ENCODE measurements around the gene MUC5AC. TPM values are rescaled to one million over a fixed set of nuclear protein-coding genes. Genes with fewer than 3 reads are reported as not detected.

The MUC5AC gene
- polyA plus RNA-seq, 1 experiment, result not detected

DNA sequence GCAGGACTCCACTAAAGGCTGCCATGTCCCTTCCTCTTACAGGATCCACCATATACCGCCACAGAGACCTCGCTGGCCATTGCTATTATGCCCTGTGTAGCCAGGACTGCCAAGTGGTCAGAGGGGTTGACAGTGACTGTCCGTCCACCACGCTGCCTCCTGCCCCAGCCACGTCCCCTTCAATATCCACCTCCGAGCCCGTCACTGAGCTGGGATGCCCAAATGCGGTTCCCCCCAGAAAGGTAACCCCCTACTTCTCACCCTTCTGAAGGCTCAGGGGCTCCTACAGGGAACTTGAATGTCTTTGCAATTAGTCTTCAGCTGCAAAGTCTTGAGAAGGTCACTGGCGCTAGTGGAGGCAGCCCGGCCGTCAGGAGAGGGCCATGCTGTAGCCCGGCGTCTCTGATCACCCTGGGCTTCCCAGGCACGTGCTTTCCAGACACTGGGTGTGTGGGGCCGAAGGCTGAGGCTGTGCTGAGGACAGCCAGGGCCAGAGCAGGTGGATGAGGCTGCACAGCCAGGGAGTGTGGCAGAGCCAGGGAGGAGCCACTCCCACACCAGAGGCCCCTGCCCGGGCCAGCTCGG lies 35.1 kb downstream of the MUC5AC start:
- TF ChIP-seq, protein P1, sequence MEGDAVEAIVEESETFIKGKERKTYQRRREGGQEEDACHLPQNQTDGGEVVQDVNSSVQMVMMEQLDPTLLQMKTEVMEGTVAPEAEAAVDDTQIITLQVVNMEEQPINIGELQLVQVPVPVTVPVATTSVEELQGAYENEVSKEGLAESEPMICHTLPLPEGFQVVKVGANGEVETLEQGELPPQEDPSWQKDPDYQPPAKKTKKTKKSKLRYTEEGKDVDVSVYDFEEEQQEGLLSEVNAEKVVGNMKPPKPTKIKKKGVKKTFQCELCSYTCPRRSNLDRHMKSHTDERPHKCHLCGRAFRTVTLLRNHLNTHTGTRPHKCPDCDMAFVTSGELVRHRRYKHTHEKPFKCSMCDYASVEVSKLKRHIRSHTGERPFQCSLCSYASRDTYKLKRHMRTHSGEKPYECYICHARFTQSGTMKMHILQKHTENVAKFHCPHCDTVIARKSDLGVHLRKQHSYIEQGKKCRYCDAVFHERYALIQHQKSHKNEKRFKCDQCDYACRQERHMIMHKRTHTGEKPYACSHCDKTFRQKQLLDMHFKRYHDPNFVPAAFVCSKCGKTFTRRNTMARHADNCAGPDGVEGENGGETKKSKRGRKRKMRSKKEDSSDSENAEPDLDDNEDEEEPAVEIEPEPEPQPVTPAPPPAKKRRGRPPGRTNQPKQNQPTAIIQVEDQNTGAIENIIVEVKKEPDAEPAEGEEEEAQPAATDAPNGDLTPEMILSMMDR (IDR thresholded peaks at IDR 0.05; ENCODE audit: insufficient read depth, low read depth, low read length), result no peak
- ChIA-PET CTCF (no interaction called here), POLR2A (no interaction called here)
- no peaks in the 10 kb centered on the region for H3K36me3 ChIP-seq (ENCODE audit: control insufficient read depth, insufficient read depth, low read length)
- H3K4me3 ChIP-seq (ENCODE audit: low read depth, low read length), result no peak overlapping the region
- H3K27me3 ChIP-seq (ENCODE audit: control insufficient read depth, insufficient read depth, low read length), result no peaks in the 10 kb centered on the region
- DNase-seq (ENCODE audit: low read depth), result no peak

DNA sequence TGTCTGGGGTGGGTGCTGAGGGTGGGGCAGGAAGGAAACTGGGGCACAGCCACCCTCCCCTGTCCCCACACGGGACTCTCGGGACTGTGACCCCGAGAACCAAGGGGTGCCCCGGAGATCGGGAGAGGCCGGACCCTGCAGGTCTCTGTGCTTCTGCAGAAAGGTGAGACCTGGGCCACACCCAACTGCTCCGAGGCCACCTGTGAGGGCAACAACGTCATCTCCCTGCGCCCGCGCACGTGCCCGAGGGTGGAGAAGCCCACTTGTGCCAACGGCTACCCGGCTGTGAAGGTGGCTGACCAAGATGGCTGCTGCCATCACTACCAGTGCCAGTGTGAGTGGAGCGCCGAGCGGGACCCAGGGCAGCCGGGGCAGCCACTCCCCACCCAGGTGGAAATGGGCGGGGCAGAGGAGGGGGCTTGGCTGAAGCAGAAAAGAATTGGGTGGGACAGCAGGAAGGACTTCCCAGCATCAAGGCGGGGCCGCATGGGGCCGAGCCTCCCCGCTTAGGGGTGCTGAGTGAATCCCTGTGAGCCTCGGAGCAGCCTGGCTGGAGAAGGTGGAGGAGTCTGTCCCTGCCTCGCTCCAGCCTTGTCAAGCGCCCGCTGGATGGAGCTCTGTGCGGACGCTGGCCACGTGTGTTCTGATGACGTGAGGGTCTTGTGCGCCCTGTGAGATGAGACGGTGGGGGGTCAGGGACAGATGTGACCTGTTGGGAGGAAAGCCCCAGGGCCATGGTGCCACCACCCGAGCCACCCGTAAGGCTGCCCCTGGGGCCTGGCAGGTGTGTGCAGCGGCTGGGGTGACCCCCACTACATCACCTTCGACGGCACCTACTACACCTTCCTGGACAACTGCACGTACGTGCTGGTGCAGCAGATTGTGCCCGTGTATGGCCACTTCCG lies 35.8 kb downstream of the MUC5AC start:
- Histone ChIP-seq H3K27me3 (ENCODE audit: control insufficient read depth, insufficient read depth, low read length) (no peaks in the 10 kb centered on the region), H3K4me3 (ENCODE audit: low read depth, low read length) (no peak overlapping the region), H3K36me3 (ENCODE audit: control insufficient read depth, insufficient read depth, low read length) (no peaks in the 10 kb centered on the region)
- ChIA-PET POLR2A (no interaction called here), CTCF (no interaction called here)
- TF ChIP-seq, protein P1 (IDR thresholded peaks at IDR 0.05; ENCODE audit: insufficient read depth, low read depth, low read length), result no peak
- DNase-seq (ENCODE audit: low read depth), result no peak

DNA sequence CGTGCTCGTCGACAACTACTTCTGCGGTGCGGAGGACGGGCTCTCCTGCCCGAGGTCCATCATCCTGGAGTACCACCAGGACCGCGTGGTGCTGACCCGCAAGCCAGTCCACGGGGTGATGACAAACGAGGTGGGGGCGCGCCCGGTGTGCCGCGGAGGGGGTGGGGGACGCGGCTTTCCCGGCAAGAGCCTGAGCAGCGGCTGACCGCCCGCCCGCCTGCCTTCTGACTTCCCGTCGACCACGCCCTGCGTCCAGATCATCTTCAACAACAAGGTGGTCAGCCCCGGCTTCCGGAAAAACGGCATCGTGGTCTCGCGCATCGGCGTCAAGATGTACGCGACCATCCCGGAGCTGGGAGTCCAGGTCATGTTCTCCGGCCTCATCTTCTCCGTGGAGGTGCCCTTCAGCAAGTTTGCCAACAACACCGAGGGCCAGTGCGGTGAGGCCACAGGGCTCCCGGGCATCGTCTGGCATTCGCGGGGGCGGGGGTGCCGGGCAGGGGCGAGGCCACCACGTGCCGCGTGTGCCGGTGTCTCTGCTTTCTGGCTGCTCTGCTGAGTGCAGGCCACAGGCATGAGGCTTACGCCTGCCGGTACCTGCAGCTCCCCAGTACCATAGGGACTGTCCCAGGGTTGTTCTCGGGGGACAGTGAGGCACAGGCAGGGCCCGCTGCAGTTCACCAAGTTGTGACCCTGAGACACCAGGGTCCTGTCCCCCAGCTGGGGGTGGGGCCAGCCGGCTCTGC lies 36.7 kb downstream of the MUC5AC start:
- DNase-seq (ENCODE audit: low read depth), result no peak
- Histone ChIP-seq H3K4me3 (ENCODE audit: low read depth, low read length) (no peak overlapping the region), H3K27me3 (ENCODE audit: control insufficient read depth, insufficient read depth, low read length) (no peaks in the 10 kb centered on the region), H3K36me3 (ENCODE audit: control insufficient read depth, insufficient read depth, low read length) (no peaks in the 10 kb centered on the region)
- POLR2A ChIA-PET, result no interaction called here
- TF ChIP-seq, protein P1 (IDR thresholded peaks at IDR 0.05; ENCODE audit: insufficient read depth, low read depth, low read length), result no peak
- CTCF ChIA-PET, result interaction anchor here (0.6 kb wide), 2 partner anchors 239 to 449 kb away, joined by 3 to 4 read pairs; no protein-coding TSS in a partner anchor

DNA sequence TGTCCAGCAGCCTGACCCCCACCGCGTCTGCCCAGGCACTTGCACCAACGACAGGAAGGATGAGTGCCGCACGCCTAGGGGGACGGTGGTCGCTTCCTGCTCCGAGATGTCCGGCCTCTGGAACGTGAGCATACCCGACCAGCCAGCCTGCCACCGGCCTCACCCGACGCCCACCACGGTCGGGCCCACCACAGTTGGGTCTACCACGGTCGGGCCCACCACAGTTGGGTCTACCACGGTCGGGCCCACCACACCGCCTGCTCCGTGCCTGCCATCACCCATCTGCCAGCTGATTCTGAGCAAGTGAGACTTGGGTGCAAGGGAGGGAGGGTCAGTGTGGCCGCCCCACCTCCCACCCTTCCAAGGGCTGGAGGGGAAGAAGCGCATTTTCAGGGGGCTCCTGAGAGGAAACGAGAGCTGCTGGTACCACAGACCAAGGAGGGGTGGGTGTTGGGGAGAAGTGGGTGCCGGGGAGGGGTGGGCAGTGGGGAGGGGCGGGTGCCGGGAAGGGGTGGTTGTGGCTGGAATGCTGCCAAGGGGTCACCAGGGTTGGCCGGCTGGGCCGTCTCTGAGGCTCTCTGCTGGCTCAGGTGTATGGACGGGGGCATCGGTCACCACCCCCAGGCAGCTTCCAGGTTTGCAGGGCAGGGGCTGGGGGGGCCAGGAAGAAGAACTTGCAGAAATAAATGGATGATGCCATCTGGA lies 37.4 kb downstream of the MUC5AC start:
- ChIA-PET POLR2A (no interaction called here), CTCF (interaction anchor here (0.6 kb wide), 1 partner anchor 449 kb away, joined by 3 read pairs; no protein-coding TSS in a partner anchor)
- Histone ChIP-seq H3K4me3 (ENCODE audit: low read depth, low read length) (no peak overlapping the region), H3K36me3 (ENCODE audit: control insufficient read depth, insufficient read depth, low read length) (no peaks in the 10 kb centered on the region), H3K27me3 (ENCODE audit: control insufficient read depth, insufficient read depth, low read length) (no peaks in the 10 kb centered on the region)
- DNase-seq (ENCODE audit: low read depth), result no peak
- TF ChIP-seq, protein P1 (IDR thresholded peaks at IDR 0.05; ENCODE audit: insufficient read depth, low read depth, low read length), result no peak

Data from BJ (cell line).